ENCODE measurements around the gene HACL1.
A peak's percentile ranks its signal among the peaks of the same experiment; 100 is the strongest.

Gene HACL1

DNA sequence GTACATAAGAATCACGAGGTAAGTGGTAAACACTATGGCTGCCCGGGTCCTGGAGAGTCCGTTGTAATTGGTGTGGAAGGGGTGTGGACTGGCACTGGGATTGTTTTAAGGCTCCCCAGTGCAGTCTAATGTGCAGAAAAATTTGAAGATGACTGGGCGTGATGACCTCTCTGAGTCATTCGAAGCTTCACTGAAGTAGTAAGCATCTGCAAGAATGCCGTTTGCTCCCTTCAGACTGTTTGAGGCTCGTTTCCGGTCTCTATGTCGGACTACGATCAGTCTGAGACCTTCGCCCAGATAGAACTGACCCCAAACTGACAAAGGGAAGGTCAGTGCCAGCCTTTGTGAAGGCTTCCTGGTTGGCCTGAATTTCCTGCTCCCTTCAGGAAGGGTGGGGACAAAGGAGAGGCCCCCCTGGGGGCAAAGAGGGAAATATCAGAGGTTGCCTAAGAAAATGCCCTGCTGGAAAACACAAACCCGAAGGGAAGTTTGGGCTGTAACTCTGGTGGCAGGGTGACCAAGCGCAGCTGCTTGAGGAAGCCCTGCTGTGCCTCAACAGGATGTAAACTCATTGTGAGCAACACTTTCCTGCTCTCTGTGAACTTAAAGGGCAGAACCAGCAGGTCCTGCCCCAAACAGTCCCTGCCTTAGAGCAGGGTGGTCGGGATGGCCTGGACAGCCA, 34.8 kb upstream of the HACL1 start:
- H3K9me3 ChIP-seq = no peaks in the 10 kb centered on the region
- no peaks in the 10 kb centered on the region for H3K27me3 ChIP-seq
- TF ChIP-seq CTCF (IDR thresholded peaks at IDR 0.05) = no peak
- H3K27ac ChIP-seq = peak overlapping the region; percentile 9
- H3K4me1 ChIP-seq (ENCODE audit: control insufficient read depth in 1 of 2, insufficient read depth in 1 of 2, low read depth in 1 of 2, low read length in 1 of 2) = peaks cover 8 to 12% of the 10 kb centered on the region in 2 experiments
- peaks cover 11% of the 10 kb centered on the region for H3K36me3 ChIP-seq
- no peak overlapping the region for H3K4me3 ChIP-seq (ENCODE audit: low read depth in 1 of 2, low read length in 1 of 2)

DNA sequence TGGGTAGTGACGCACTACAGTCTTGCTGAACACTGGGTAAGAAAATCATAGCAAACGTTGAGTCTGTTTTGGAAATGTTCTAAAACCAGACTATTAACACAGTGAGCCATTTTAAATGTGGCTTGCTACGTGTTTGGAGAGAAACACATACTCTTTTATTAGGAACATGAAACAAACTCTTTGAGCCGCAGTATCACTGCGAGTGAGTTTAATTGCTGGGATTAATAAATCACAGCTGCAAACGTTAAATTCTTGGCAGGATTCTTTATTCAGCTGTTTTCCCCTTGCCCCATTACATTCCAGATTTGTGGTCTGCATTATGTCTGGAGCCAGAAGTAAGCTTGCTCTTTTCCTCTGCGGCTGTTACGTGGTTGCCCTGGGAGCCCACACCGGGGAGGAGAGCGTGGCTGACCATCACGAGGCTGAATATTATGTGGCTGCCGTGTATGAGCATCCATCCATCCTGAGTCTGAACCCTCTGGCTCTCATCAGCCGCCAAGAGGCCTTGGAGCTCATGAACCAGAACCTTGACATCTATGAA, 33.8 kb upstream of the HACL1 start:
- Histone ChIP-seq H3K9me3 (no peaks in the 10 kb centered on the region), H3K27ac (no peak overlapping the region), H3K4me1 (ENCODE audit: control insufficient read depth in 1 of 2, insufficient read depth in 1 of 2, low read depth in 1 of 2, low read length in 1 of 2) (peaks cover 8 to 15% of the 10 kb centered on the region in 2 experiments), H3K27me3 (no peaks in the 10 kb centered on the region), H3K36me3 (peaks cover 11% of the 10 kb centered on the region), H3K4me3 (ENCODE audit: low read depth in 1 of 2, low read length in 1 of 2) (no peak overlapping the region)
- no peak for TF ChIP-seq CTCF (IDR thresholded peaks at IDR 0.05)

DNA sequence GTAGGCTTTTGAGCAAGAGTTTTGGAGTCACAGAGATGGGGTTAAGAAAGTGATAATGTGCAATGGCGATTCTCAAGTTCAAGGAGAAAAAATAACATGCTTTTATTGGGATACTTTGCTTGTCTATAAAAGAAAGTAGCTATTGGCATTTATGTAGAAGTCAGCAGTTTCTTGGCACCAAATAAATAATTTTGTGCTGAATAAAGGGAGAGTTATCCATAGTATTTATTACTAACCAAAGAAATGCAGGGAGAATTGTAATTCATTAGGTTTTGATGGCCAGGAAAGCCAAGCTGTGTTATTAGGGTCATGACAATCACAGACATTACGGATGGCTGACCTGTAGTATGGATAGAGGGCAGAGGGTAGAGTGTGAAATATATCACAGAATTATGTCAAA, 33.3 kb upstream of the HACL1 start:
- Histone ChIP-seq H3K36me3 (peaks cover 11% of the 10 kb centered on the region), H3K4me3 (ENCODE audit: low read depth in 1 of 2, low read length in 1 of 2) (no peak overlapping the region), H3K27ac (no peak overlapping the region), H3K9me3 (no peaks in the 10 kb centered on the region), H3K4me1 (ENCODE audit: control insufficient read depth in 1 of 2, insufficient read depth in 1 of 2, low read depth in 1 of 2, low read length in 1 of 2) (peaks cover 8 to 17% of the 10 kb centered on the region in 2 experiments), H3K27me3 (no peaks in the 10 kb centered on the region)
- no peak for TF ChIP-seq CTCF (IDR thresholded peaks at IDR 0.05)

DNA sequence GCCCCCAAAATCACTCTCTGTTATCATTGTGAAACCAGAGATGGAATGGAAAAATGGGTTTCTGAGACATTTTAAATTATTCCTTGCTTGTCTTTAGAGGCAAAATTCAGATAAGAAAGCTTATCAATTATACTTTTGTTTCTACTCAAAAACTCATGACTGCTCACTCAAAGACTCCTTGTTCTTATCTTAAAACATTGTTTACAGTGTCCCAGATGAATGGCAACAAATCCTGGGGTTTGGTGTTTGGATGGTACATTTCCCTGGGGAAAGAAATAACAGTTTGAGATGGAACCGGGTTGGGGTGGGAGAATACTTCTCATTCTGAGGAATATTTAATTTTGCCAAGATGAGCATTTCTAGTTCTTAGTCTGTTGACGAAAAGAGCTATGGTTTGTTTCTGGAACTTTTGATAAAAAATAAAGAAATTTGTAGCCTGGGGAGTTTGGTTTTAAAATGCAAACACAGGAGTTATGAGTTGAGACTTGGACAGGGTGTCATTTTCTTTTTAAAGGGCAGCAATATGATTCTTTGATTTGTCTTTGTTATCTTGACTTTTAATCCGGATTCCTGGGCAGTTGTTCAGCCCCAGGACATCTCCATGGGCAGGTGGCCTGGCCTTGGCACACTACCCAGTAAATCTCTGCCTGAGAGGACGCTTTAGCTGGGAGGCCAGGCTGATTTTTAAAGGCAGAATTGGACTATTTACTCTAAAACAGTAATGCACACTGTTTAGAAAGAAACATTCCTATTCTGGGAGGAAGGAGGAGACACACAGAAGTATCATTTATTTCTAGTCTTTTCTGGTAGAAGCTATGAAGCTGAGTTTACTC, 32.6 kb upstream of the HACL1 start:
- no peak overlapping the region for H3K27ac ChIP-seq
- no peak for TF ChIP-seq CTCF (IDR thresholded peaks at IDR 0.05)
- peaks cover 8 to 17% of the 10 kb centered on the region in 2 experiments for H3K4me1 ChIP-seq (ENCODE audit: control insufficient read depth in 1 of 2, insufficient read depth in 1 of 2, low read depth in 1 of 2, low read length in 1 of 2)

DNA sequence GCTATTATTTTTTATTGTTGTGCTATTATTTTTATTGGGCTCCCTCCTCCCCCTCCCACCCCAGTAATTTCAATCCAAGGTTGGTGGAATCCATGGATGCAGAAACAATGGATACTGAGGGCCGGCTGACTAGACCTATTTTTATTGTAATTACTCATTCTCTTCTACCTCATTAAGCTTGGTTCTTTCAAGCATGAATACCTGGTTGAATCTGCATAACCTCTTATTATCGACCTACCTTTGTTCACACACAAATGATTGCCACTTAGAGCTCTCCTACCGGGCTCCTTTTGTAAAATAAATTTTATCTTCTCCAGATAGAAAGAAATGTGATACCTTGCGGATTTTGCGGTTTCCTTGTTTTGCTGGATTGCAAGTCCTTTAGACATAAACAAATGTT, 31.8 kb upstream of the HACL1 start:
- Histone ChIP-seq H3K27me3 (no peaks in the 10 kb centered on the region), H3K9me3 (no peaks in the 10 kb centered on the region), H3K4me1 (ENCODE audit: control insufficient read depth in 1 of 2, insufficient read depth in 1 of 2, low read depth in 1 of 2, low read length in 1 of 2) (peaks cover 8 to 17% of the 10 kb centered on the region in 2 experiments), H3K27ac (no peak overlapping the region), H3K4me3 (ENCODE audit: low read depth in 1 of 2, low read length in 1 of 2) (no peak overlapping the region), H3K36me3 (peaks cover 5% of the 10 kb centered on the region)
- TF ChIP-seq CTCF (IDR thresholded peaks at IDR 0.05) = no peak

More for the DNA sequence above, 32.6 kb upstream of the HACL1 start:
- H3K27me3 ChIP-seq = no peaks in the 10 kb centered on the region
- no peak overlapping the region for H3K4me3 ChIP-seq (ENCODE audit: low read depth in 1 of 2, low read length in 1 of 2)
- H3K9me3 ChIP-seq = no peaks in the 10 kb centered on the region
- peaks cover 11% of the 10 kb centered on the region for H3K36me3 ChIP-seq
